D721Med (cell line): ENCODE data around the gene TEX50.
"Not testable (repeated sequence)": the region's sequence is repeated elsewhere in the genome, so short reads cannot be mapped to it uniquely, and the experiment has no call there.

Experiments used
- DNase-seq: peaks from one replicate; pipeline ENCODE4 v3.0.0; 2011; ENCODE audit warnings: low spot score; ENCODE audit not compliant: insufficient read length
- FAIRE-seq: peaks from 2 replicates; lab custom pipeline; 2011; peaks lifted over from hg19 to GRCh38; lab: Jason Lieb, UNC
- CTCF ChIP-seq: IDR thresholded peaks from 2 replicates; pipeline ENCODE4 v1.5.1; 2012; ENCODE audit warnings: mild to moderate bottlenecking, control low read depth; ENCODE audit not compliant: insufficient read depth; ENCODE audit errors: missing control alignments

The TEX50 gene

GRCh38 chr1:173669491-173669941, 34.4 kb downstream of the TEX50 start, which contains the start of gene ANKRD45:
Gene ANKRD45 (minus strand): TSS chr1:173669851. CDS start chr1:173659418, 10,433 bp downstream.
- DNase-seq (no peak), FAIRE-seq (no peak)
- TF ChIP-seq CTCF: no peak

GRCh38 chr1:173674496-173674895, 39.4 kb downstream of the TEX50 start:
- DNase-seq, FAIRE-seq: not testable (repeated sequence)

- FAIRE-seq, DNase-seq: not testable (repeated sequence)
These were observed 45.0 kb downstream of the TEX50 start for GRCh38 chr1:173680152-173680551.

GRCh38 chr1:173682184-173682583, 47.0 kb downstream of the TEX50 start:
- no peak for DNase-seq
- FAIRE-seq: no peak
- TF ChIP-seq CTCF: no peak

- not testable (repeated sequence) for FAIRE-seq, DNase-seq
These were observed 48.7 kb downstream of the TEX50 start for GRCh38 chr1:173683838-173684237.

- FAIRE-seq, DNase-seq: not testable (repeated sequence)
These were observed 50.0 kb downstream of the TEX50 start for GRCh38 chr1:173685121-173685520.
